Measurements from ENCODE around the gene NAA38.

NAA38 gene

DNA sequence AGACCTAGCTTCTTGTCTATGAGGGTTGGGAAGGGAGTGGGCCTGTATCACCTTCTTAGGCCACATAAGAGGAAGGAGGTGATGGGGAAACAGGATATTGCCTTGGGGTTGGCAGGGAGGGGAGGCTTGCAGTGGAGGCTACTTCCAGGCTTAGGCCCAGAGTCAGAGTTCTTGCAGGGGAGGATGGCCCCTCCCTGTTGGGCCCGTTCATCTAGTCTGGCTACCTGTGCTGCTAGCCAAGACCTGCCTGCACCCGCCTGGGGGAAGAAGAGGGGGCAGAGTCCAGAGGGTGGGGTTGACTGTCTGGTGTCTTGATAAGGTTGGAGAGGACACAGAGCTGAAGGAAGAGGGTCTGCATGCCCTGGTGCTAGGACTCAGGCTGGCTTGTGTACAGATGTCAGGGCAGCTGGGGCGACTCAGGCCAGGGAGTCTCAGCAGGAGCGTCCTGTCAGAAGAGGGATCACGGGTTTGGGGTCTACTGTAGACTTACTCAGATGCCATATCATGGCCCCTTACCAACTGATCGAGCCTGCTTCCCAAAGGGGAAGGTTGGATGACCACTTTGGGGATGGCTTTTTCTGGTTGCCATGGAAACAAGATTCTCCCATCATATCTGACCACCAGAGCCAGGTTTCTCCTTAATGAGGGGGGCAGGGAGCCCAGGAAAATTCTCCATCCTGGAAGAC lies 18.0 kb downstream of the NAA38 start:
- TF ChIP-seq POLR2A (IDR thresholded peaks at IDR 0.05; ENCODE audit: extremely low read depth, insufficient read length) (no peak), MYC (IDR thresholded peaks at IDR 0.05; ENCODE audit: low read depth, low read length) (no peak)
- TF ChIP-seq, protein P1, sequence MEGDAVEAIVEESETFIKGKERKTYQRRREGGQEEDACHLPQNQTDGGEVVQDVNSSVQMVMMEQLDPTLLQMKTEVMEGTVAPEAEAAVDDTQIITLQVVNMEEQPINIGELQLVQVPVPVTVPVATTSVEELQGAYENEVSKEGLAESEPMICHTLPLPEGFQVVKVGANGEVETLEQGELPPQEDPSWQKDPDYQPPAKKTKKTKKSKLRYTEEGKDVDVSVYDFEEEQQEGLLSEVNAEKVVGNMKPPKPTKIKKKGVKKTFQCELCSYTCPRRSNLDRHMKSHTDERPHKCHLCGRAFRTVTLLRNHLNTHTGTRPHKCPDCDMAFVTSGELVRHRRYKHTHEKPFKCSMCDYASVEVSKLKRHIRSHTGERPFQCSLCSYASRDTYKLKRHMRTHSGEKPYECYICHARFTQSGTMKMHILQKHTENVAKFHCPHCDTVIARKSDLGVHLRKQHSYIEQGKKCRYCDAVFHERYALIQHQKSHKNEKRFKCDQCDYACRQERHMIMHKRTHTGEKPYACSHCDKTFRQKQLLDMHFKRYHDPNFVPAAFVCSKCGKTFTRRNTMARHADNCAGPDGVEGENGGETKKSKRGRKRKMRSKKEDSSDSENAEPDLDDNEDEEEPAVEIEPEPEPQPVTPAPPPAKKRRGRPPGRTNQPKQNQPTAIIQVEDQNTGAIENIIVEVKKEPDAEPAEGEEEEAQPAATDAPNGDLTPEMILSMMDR (IDR thresholded peaks at IDR 0.05; ENCODE audit: low read depth, low read length): no peak
- H3K4me3 ChIP-seq (ENCODE audit: low read depth, low read length): peak overlapping the region; percentile 46
- peak; percentile 83 for DNase-seq (ENCODE audit: low read depth)

DNA sequence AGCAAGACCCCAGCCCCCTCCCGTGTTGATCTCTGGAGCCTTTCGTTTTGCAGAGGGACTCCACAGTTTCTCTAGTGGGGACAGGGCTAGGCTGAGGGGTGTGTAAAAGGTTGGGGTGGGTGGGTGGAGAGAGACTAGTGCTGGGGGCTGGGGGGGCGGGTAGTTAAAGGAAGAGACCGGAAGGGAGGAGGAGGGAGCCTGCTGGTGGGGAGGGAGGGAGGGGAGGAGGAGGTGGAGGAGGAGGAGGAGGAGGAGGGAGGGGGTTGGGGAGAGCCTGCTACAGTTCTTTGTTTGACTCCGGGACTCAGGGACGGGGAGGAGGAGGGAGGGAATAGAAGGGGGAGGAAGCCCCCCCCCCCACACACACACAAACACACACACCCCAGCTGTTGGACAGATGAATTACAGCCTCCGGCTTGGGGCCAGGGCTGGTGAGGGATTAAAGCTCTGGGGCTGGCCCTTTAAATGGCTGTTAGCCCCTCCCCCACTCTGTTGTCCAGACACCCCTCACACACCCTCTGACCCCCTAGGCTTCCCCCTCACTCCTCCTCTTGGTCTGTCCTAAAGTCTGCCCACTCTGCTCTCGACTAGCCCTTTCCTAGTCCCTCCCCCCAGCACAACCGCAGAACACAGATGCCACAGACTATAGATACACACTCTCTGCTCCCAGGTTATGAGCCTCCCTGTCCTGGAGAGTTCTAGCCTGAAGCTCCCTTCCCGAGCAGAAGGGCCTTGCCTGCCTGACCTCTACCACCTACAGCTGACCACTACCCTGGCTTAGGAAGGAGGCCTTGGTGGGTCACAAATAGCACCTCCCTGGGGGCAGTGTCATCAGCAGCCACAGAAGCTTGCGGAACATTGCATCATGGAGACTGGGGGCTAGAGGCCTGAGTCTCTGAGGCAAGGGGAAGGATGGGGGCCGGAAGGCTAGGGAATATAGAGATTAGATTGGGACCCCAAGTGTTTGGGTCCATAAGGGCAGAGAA lies 19.0 kb downstream of the NAA38 start:
- TF ChIP-seq POLR2A (IDR thresholded peaks at IDR 0.05; ENCODE audit: extremely low read depth, insufficient read length) (no peak), MYC (IDR thresholded peaks at IDR 0.05; ENCODE audit: low read depth, low read length) (no peak)
- H3K4me3 ChIP-seq (ENCODE audit: low read depth, low read length): peak overlapping the region; percentile 66
- DNase-seq (ENCODE audit: low read depth): peak; percentile 83

DNA sequence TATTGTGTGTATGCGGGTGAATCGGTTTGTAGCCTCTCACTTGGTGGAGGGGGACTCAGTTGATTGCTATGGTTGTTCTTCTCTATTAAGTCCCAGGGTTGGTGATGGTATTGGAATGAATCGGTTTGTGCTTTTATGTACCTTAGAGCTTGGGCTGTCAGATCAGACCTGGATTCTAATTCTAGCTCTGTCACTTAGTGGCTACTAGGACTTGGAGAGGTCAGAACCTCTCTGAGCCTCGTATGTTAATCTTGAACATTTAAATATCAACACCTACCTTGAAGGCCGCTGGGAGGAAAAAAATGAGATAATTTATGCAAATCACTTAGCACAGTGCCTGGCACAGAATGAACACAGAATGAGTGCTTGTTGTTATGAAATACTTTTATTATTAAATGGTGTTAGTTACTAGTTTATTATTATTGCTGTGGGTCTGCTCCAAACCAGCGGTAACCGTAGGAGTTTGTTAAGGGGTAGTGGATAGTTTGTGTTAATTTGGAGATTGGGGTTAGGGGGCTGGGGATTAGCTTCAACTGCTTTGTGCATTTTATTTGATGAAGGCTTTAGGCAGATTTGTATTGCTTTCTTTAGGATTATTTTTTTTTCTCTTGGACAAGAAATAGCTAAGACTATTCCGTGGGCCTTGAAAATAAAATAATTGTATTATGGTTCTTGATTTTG lies 19.8 kb downstream of the NAA38 start:
- peak overlapping the region; percentile 66 for H3K4me3 ChIP-seq (ENCODE audit: low read depth, low read length)
- TF ChIP-seq MAX (IDR thresholded peaks at IDR 0.05; ENCODE audit: low read depth, low read length) (no peak), MYC (IDR thresholded peaks at IDR 0.05; ENCODE audit: low read depth, low read length) (no peak), POLR2A (IDR thresholded peaks at IDR 0.05; ENCODE audit: extremely low read depth, insufficient read length) (no peak)
- TF ChIP-seq, protein P1 (IDR thresholded peaks at IDR 0.05; ENCODE audit: low read depth, low read length): no peak
- DNase-seq (ENCODE audit: low read depth): peak; percentile 19

DNA sequence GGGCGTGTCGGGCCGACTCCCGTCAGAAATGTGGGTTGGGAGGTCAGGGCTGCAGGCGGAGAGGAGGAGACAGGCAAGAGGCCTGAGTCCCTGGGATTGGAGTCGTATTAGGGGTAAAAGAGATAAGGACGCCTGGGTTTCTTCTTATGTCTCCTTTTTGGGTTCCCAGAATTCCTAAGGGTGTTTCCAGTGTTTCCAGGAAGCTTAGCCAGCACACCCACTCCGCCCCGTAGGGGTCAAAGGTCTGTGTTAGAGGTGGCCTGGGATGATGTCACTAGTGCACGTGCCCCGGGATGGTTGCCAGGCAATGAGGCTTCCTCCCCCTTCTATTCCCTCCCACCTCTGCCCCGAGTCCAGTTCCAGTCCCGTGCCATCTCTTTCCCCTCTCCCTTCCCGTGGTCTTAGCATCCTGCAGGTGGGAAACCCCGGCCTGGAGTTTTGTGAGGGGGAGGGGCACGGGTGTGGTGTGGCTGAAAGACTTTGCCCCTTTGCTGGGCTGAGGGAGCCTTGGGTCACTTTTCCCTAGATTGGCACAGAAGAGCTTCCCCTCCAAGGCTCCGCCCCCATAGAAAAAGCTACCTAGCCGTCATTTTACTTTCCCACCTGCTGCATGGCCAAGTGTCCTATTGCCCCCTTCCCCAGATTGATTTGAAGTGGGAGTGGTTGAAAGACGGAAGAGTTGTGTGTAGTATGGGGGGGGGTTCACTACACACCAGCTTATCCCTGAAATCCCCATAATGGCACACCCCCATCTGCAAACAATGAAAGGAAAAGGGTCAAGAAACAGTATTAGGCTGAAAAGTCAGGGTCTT lies 20.6 kb downstream of the NAA38 start:
- H3K4me3 ChIP-seq (ENCODE audit: low read depth, low read length): peak overlapping the region; percentile 66
- TF ChIP-seq MAX (IDR thresholded peaks at IDR 0.05; ENCODE audit: low read depth, low read length) (peak; percentile 90), POLR2A (IDR thresholded peaks at IDR 0.05; ENCODE audit: extremely low read depth, insufficient read length) (no peak), MYC (IDR thresholded peaks at IDR 0.05; ENCODE audit: low read depth, low read length) (peak; percentile 65; the same call in 1 of the 2 replicates)
- TF ChIP-seq, protein P1 (IDR thresholded peaks at IDR 0.05; ENCODE audit: low read depth, low read length): no peak

GRCh38 chr17:7835814-7836595 lies 21.4 kb downstream of the NAA38 start:
- peak; percentile 25 for TF ChIP-seq POLR2A (IDR thresholded peaks at IDR 0.05; ENCODE audit: extremely low read depth, insufficient read length)
- no peak for TF ChIP-seq MYC (IDR thresholded peaks at IDR 0.05; ENCODE audit: low read depth, low read length)
- H3K4me3 ChIP-seq (ENCODE audit: low read depth, low read length): peak overlapping the region; percentile 66
- DNase-seq (ENCODE audit: low read depth): peak; percentile 64

More for the DNA sequence above, 20.6 kb downstream of the NAA38 start:
- DNase-seq (ENCODE audit: low read depth): peak; percentile 85
